Skeletal muscle tissue (tissue), 4 donors: ENCODE measurements around the gene UBAC2. TPM values are rescaled to one million over a fixed set of nuclear protein-coding genes. Genes with fewer than 3 reads are reported as not detected.

Experiments used
- H3K27ac ChIP-seq: one replicate; pipeline ENCODE4 v1.7.0; 2013; ENCODE audit warnings: mild to moderate bottlenecking, low read depth, low read length, inconsistent platforms
- H3K27me3 ChIP-seq, 3 donors: one replicate each; pipeline ENCODE4 v1.7.0; 2013; ENCODE audit warnings: low read length in 3 of 3; ENCODE audit not compliant: control insufficient read depth in 3 of 3, insufficient read depth in 3 of 3
- H3K36me3 ChIP-seq, 3 donors: one replicate each; pipeline ENCODE4 v1.7.0; 2013; ENCODE audit warnings: low read length in 3 of 3; ENCODE audit not compliant: control insufficient read depth in 3 of 3, insufficient read depth in 3 of 3
- H3K4me1 ChIP-seq, 3 donors: one replicate each; pipeline ENCODE4 v1.7.0; 2013; ENCODE audit warnings: low read length in 3 of 3, mild to moderate bottlenecking in 3 of 3; ENCODE audit not compliant: control insufficient read depth in 3 of 3, insufficient read depth in 3 of 3
- H3K4me3 ChIP-seq, 3 donors: one replicate each; pipeline ENCODE4 v1.7.0; 2013; ENCODE audit warnings: low read length in 3 of 3
- H3K9ac ChIP-seq, 3 donors: one replicate each; pipeline ENCODE4 v1.7.0; 2013; ENCODE audit warnings: low read length in 3 of 3, mild to moderate bottlenecking in 3 of 3, moderate library complexity in 2 of 3, low read depth in 1 of 3
- H3K9me3 ChIP-seq, 3 donors: one replicate each; pipeline ENCODE4 v1.7.0; 2013; ENCODE audit warnings: low read length in 3 of 3; ENCODE audit not compliant: control insufficient read depth in 3 of 3
- total RNA-seq: library from RNA; depleted of rRNA; stranded (reverse); fragments of >200 nt; gene quantifications from one replicate; pipeline ENCODE4 v1.2.3, GENCODE V29; 2014
- donor health status: Osteomylitis.

UBAC2 gene
- total RNA-seq, 1 donor from 2014 or later: 100 TPM

GRCh38 chr13:99374994-99375737 lies 174.5 kb downstream of the UBAC2 start:
- no peak overlapping the region for H3K27ac ChIP-seq
- peaks cover 11 to 23% (median 21%) of the 10 kb centered on the region in 3 donors for H3K36me3 ChIP-seq
- H3K9ac ChIP-seq: no peak overlapping the region
- H3K4me1 ChIP-seq: no peaks in the 10 kb centered on the region
- H3K4me3 ChIP-seq: no peak overlapping the region
- H3K27me3 ChIP-seq: no peaks in the 10 kb centered on the region
- no peaks in the 10 kb centered on the region for H3K9me3 ChIP-seq

- Histone ChIP-seq H3K9me3 (no peaks in the 10 kb centered on the region), H3K27ac (no peak overlapping the region), H3K4me3 (no peak overlapping the region), H3K36me3 (peaks cover 14 to 24% (median 19%) of the 10 kb centered on the region in 3 donors), H3K4me1 (no peaks in the 10 kb centered on the region), H3K9ac (no peak overlapping the region), H3K27me3 (no peaks in the 10 kb centered on the region)
These were observed 175.1 kb downstream of the UBAC2 start for GRCh38 chr13:99375738-99376080.

- no peaks in the 10 kb centered on the region for H3K9me3 ChIP-seq
- no peak overlapping the region for H3K9ac ChIP-seq
- H3K36me3 ChIP-seq: peaks cover 18 to 27% (median 19%) of the 10 kb centered on the region in 3 donors
- H3K4me1 ChIP-seq: no peaks in the 10 kb centered on the region
- H3K4me3 ChIP-seq: no peak overlapping the region
- H3K27ac ChIP-seq: no peak overlapping the region
- H3K27me3 ChIP-seq: no peaks in the 10 kb centered on the region
These were observed 175.5 kb downstream of the UBAC2 start for GRCh38 chr13:99376132-99376531.

- Histone ChIP-seq H3K27ac (no peak overlapping the region), H3K36me3 (peaks cover 19 to 30% (median 23%) of the 10 kb centered on the region in 3 donors), H3K4me3 (no peak overlapping the region), H3K9me3 (no peaks in the 10 kb centered on the region), H3K9ac (no peak overlapping the region), H3K27me3 (no peaks in the 10 kb centered on the region), H3K4me1 (no peaks in the 10 kb centered on the region)
These were observed 176.3 kb downstream of the UBAC2 start for GRCh38 chr13:99376924-99377323.

- Histone ChIP-seq H3K27me3 (no peaks in the 10 kb centered on the region), H3K4me1 (no peaks in the 10 kb centered on the region), H3K27ac (no peak overlapping the region), H3K9me3 (no peaks in the 10 kb centered on the region), H3K9ac (no peak overlapping the region), H3K36me3 (peaks cover 19 to 34% (median 23%) of the 10 kb centered on the region in 3 donors), H3K4me3 (no peak overlapping the region)
These were observed 177.0 kb downstream of the UBAC2 start for GRCh38 chr13:99377641-99378040.

- Histone ChIP-seq H3K27ac (no peak overlapping the region), H3K9ac (no peak overlapping the region), H3K4me3 (no peak overlapping the region), H3K36me3 (peaks cover 19 to 31% (median 26%) of the 10 kb centered on the region in 3 donors), H3K4me1 (peaks cover 0 to 3% (median 0%) of the 10 kb centered on the region in 3 donors), H3K27me3 (no peaks in the 10 kb centered on the region), H3K9me3 (no peaks in the 10 kb centered on the region)
These were observed 178.5 kb downstream of the UBAC2 start for GRCh38 chr13:99378985-99379733.

GRCh38 chr13:99379856-99380801 lies 179.5 kb downstream of the UBAC2 start:
- Histone ChIP-seq H3K4me1 (peaks cover 0 to 5% (median 3%) of the 10 kb centered on the region in 3 donors), H3K9ac (no peak overlapping the region), H3K27ac (no peak overlapping the region), H3K36me3 (peaks cover 16 to 32% (median 28%) of the 10 kb centered on the region in 3 donors), H3K4me3 (no peak overlapping the region), H3K9me3 (no peaks in the 10 kb centered on the region), H3K27me3 (no peaks in the 10 kb centered on the region)

GRCh38 chr13:99380921-99381645 lies 180.4 kb downstream of the UBAC2 start:
- no peak overlapping the region for H3K4me3 ChIP-seq
- H3K9ac ChIP-seq: no peak overlapping the region
- no peaks in the 10 kb centered on the region for H3K9me3 ChIP-seq
- peaks cover 24 to 39% (median 37%) of the 10 kb centered on the region in 3 donors for H3K36me3 ChIP-seq
- no peaks in the 10 kb centered on the region for H3K27me3 ChIP-seq
- H3K27ac ChIP-seq: no peak overlapping the region
- H3K4me1 ChIP-seq: peaks cover 0 to 5% (median 3%) of the 10 kb centered on the region in 3 donors

GRCh38 chr13:99381766-99382165 lies 181.1 kb downstream of the UBAC2 start:
- peaks cover 0 to 5% (median 3%) of the 10 kb centered on the region in 3 donors for H3K4me1 ChIP-seq
- no peaks in the 10 kb centered on the region for H3K27me3 ChIP-seq
- peaks cover 29 to 40% (median 39%) of the 10 kb centered on the region in 3 donors for H3K36me3 ChIP-seq
- H3K9ac ChIP-seq: no peak overlapping the region
- H3K27ac ChIP-seq: no peak overlapping the region
- no peak overlapping the region for H3K4me3 ChIP-seq
- no peaks in the 10 kb centered on the region for H3K9me3 ChIP-seq
